ENCODE data around the gene KCNJ9.

KCNJ9 gene

DNA sequence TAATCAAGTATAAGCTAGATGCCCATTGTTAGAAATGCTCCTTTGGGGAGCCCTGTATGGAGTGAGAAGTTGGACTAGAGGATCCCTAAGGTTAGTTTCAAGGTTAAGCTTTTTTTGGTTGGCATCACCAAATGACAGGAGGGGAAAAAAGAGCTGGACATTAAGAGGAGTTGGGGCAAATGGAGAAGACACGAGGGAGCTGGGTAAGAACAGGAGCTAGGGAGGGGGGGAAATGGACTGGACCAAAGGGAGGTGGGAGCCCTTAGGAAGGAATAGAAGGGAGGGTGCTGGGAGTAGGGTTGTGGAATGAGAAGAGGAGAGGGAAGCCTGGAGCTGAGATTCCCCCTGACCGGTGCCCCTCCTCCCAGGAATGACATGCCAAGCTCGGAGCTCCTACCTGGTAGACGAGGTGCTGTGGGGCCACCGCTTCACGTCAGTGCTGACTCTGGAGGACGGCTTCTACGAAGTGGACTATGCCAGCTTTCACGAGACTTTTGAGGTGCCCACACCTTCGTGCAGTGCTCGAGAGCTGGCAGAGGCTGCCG lies 5.9 kb downstream of the KCNJ9 start:
- DNase-seq = no peak

DNA sequence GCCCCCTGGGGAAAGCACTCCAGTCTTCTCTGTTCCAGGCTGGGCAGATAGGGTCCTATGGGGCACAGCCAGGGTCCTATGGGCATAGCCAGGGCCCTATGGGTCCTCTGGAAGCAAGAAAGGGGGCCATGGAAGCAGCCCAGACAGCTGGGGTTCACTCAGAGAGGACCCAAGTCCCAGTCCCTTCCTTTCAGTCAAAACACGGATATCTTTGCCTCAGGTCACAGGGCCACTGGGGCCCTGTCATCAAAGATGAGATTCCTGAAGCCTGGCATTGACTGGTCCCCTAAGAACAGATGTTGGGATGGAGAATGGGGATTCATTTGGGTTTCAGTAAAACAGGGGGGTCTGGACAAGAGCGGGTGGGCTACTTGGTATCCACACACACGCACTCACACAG lies 8.5 kb downstream of the KCNJ9 start:
- no peak for DNase-seq

DNA sequence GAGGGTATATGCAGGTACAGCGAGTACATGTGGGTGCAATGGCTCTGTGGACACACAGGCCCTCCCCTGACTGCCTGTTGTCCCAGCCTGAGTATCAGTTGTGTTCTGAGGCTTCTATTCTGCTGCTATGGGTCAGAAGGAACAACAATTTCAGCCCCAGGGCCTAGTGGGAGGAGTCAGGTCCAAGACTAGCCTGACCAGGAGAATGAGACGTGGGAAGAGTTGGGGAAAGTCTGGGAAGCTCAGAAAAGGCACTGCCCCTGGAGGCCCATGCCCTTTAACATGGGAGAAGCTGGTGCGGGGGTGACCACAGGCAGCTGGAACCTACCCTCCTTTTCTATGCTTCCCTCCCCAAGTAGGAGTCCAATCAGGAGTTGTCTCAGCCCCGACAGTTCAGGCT lies 9.4 kb downstream of the KCNJ9 start:
- no peak for DNase-seq

DNA sequence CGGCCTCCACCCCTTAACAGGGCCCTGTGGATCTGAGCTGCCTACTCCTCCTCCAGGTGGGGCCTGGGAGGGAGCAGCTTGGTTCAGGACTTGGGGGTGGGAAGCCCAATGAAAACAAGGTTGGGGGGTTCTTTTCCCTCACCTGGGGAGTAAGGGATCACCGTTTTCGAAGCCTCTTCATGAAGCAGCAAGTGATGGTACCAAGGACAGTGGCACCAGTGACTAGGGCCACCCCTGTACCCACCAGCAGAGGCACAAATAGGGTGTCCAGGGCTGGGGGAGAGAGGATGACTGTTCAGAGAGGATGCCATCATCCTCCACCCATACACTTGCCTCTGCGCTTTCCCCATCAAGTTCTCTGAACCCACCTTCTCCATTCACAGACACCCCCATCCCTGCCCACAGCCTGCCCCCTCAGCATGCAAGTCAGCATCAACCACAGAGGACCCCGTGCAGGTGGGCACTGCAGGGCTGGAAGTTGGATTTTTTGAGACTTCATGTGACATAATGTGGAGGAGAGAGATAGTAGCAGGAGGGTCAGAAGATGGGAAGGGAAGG lies 10.4 kb downstream of the KCNJ9 start:
- no peak for DNase-seq

DNA sequence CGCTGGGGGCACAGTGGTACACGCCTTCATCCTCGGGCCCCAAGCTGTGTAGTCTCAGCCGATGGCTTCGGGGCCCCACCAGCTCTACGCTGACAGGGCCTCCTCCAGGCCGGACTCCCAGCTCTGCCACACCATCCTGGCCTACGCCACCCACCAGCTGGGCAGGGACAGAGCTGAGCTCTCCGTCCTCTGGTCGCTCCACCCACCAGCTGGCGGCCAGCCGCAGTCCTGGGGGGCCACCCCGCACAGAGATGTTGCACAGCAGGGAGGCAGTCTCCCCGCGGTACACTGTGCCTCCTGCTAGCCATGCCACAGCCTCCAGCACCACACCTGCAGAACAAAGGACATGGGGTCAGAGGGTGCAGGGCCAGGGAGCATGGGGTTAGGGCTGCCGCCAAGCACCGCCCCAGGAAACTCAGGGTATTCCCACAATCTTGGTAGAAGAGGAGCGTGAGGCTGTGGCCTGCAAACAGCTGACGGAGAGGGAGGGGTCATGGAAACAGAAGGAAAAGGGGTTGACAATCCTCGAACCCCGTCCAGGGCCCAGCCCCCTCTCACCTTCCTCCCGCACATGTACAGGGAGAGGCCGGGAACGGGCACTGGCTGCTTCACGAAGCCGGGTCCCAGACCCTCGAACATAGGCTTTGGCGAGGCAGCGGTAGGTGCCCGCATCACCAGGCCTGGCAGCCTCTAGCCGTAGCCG lies 11.2 kb downstream of the KCNJ9 start:
- peak in 30 of 56 donors; percentile 31 to 77 (median 58) for DNase-seq

DNA sequence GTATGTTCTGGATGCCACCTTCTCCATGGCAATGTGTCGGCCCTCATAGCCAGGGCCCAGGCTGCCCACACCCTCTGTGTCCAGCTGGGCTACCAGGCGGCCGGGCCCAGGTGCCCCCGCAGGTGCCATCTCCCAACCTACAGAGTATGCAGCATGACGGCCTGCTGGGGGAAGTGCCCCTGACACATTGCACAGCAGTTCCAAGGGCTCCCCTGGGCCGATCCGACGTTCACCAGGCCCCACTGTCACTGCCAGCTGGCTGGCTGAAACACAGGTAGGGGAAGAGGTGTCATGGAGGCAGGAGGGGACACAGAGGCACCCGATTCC lies 11.7 kb downstream of the KCNJ9 start:
- DNase-seq = no peak

DNA sequence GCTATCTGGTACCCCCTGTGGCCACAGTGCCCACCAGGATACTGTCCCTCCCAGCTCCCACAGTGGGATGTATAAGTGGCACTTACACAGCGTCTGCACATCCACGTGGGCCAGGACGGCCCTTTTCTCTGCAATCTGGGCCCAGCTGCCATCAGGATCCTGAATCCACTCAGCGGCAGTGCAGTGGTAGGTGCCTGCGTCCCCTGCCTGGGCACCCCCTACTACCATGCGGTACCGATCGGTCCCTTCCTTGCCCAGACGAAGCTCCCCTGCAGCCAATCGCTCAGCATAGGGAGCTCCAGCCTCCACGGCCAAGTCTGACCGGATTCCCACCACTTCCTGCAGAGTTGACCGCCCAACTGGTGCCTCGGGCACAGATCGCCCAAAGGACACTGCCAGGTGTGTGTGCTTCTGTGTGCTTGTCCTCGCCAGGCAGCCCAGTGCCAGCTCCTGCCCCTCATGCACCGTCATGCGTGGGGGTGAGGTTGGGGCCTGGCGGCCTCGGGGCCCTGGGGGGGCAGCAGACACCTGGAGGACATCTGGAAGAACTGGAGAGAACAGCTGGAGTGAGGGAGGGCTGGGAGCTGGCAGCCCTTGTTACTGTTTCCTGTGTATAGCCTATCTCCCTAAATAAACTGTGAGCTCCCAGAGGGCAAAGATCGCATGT lies 12.4 kb downstream of the KCNJ9 start:
- no peak for DNase-seq

DNA sequence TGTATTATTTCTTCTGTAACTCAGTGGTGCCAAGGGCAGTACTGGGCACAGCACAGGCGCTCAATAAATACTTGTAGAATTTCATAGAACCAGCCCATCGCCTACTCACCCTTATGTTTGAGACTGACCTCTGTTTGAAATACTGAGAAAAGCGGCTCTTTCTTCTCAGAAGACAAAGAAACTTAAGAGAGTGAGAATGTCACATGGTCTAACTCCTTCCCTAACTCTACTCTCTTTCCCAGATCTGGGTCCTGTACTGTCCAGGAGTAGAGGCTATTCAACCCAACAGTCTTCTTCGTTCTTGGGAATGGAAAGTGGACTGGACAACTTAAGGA lies 12.9 kb downstream of the KCNJ9 start:
- no peak for DNase-seq

DNA sequence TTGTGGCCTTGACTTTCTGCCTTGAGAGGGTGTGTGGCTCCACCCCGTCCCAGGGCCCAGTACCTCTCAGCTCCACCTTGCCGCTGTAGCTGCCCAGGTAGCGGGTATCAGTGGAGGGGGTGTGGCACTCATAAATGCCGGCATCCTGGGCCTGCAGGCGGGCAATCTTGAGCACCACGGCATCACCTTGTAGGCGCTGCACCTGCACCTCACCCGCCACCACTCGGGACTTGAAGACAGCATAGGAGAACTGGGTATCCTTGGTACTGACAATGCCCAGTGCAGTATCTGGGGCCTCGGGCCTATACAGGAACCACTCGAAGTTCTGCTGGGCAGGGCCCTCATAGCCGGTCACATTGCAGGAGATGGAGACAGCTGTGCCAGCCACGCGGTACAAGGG lies 13.5 kb downstream of the KCNJ9 start:
- DNase-seq = peak in 1 of 56 donors; percentile 19

DNA sequence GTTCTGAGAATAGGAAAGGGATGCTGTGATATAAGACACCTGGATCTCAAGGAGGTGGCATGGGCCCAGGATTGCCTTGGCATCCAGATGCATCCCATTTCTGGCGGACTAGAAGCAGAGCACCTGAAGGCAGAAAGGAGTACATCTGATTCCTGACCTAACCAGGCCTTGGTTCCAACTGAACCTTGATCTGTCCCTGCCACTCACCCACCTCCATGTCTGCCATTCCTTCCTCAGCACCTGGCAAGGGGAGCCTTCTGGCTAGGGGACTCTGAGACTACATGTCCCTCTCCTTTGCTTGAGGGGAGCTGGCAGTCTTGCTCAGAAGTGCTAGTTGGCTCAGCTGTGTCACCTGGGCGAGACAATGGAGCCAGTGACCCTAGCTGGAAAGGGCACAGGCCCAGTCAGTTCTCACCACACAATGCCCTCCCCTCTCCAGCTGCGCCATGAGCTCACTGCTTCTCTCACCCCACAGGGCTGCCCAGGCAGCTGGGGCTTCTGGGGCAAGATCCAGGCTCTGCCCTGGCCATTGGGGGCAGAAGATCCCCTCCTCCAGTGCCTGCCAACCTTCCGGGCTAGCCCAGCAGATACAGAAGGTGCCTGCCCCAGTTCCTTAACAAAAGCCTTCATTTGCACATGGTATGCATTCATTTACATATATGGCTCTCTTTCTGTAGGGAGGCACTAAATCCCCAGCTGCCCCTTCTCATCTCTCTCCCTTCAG lies 14.2 kb downstream of the KCNJ9 start:
- peak in 50 of 56 donors; percentile 25 to 94 (median 76) for DNase-seq

DNA sequence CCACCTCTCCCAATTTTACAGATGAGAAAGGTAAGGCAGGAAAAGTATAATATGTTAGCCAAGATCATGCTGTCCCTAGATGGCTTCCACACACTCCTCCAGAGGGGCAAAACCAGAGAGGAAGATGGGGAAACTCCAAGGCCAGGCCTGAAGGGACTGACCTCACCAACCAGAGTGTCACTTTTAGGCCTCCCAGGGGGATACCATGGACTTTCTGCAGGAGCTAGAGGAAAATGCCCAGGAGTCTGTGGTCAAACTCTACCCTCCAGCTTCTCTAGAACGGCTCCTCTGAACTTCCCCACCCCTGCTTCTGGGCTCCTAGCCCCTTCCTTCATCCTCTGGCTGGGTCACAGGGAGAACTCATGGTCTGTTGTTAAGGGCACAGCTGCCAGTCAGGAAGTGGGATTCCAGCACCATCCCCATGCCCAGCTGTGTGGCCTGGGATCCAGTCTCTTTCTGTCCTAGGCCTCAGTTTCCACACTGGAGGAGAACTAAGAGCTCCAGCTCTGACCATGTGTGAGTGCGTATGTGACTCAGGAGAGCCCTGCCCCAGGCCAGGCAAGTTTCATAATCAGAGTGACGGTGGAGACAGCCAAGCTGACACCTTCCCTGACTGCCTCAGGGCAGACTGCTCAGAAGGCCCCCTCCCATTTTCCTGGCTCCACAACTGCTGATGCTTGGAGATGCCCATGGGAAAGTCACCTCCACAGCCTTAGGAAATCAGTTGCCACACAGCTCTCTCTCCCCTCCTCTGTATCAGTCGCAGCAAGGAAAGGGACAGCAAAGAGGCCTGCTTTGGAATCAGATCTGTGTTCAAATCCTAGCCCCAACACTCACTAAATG lies 15.2 kb downstream of the KCNJ9 start:
- peak in 2 of 56 donors; percentile 30 to 42 for DNase-seq

DNA sequence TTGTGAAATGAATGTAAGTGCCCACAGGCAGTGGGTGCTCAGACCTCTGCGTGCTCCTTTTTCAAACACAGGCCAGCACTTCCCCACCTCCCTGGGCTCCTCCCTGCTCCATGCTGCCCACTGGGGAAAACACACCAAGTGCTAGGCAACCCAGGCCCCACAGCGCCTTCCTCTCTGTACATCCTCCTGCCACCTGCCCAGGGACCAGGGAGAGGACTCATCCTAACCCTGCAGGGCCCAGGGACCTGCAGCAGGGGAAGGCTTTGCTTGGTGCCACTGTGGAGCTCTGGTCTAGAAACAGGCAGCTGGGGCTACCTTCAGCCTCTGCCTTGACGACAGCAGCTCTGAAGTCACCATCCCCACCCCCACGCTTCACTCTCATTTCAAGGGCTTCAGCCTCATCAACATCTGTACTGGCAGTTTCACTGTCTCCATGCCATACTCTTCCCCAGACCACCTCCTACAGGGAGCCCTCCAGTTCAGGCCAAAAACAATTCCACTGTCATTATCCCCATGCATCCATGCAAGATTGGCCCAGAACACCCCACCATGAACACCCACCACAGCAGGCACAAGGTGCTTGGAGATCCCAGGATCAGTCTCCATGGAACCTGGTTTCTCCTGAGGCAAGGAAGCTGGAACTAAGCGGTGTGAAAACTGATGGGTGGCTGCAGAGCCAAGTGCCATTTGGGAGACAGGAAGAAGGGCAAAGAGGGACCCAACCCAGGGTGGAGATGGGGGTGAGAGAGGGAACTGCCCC lies 16.0 kb downstream of the KCNJ9 start:
- peak in 13 of 56 donors; percentile 24 to 64 (median 42) for DNase-seq

DNA sequence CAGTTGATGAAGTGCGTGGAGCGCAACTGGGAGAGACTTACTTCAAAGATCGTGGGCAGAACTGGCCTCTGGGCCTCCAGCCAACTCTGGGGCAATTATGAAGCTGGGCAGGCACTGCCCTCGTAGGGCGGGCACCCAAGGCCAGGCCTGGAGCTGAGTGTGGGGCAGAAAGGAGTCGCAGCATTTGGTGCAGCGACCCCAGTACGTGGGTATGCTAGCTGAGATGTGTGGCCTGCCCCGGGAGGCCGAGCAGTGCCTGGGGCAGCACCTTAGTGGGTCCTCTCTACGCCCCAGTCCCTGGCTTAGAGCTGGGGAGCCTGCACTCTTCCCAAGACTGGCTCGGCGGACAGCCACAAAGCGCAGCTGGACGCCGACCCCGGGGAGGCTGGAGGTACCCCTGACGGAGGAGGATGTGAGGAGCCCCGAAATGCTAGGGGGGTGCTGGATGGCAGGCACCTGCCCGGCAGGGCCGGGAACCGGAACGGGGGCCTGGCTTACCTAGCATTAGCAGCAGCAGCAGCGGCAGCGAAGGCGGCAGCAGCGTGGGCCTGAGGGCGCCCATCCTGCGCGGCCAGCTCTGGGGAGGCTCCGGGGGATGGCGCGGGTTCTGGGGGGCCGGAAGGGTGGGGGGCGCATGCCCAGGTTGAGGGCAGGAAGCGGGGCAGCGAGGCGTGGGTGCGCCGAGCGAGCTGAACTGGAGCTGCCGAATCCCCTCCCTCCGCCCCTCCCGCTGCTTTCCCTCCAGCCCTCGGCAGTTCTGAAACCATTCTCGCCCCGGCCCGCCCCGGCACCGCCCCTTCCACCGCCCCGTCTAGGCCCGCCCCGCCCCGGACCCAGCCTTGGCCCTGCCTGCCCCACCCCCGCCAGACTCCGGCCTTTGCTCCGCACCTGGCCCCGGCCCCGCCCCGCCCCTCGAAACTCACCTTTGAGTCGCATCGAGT lies 16.8 kb downstream of the KCNJ9 start, which contains the start of gene IGSF8:
IGSF8 (minus strand) TSS at position 709 of the 941 bp plus-strand sequence; CDS start at position 562, 147 bp downstream.
- peak in 55 of 56 donors; percentile 49 to 97 (median 91) for DNase-seq

DNA sequence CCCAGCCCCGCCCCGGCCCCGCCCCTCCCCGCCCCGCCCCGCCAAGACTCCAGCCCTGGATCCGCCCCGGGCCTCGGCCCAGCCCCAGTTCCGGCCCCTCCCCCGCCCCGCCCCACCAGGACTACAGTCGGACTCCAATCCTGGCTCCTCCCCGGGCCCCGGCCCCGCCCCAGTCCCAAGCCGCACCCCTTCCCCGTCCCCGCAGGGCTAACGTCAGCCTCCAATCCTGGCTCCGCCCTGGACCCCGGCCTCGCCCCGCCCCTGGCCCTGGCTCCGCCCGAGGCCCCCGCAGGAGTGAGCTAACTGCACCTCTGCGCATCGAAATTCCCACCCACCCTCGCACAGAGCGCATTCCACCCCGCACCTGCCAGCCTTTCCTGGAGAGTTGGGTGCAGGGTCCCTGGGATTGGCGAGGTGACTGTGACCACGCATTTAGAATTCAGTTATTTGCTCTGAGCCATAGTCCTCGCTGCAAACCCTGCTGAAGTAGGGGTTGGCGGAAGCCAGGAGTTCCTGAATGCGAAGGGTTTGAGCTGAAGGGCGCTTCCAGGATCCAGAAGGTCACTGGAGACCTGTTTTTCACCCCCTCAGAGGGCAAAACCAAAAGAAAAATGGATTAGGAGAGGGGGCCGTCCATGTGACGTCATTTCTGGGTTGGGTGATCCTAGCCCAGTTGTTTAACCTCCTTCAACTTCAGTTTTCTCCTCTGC lies 17.7 kb downstream of the KCNJ9 start:
- DNase-seq = peak; percentile 51 to 100 (median 97)

DNA sequence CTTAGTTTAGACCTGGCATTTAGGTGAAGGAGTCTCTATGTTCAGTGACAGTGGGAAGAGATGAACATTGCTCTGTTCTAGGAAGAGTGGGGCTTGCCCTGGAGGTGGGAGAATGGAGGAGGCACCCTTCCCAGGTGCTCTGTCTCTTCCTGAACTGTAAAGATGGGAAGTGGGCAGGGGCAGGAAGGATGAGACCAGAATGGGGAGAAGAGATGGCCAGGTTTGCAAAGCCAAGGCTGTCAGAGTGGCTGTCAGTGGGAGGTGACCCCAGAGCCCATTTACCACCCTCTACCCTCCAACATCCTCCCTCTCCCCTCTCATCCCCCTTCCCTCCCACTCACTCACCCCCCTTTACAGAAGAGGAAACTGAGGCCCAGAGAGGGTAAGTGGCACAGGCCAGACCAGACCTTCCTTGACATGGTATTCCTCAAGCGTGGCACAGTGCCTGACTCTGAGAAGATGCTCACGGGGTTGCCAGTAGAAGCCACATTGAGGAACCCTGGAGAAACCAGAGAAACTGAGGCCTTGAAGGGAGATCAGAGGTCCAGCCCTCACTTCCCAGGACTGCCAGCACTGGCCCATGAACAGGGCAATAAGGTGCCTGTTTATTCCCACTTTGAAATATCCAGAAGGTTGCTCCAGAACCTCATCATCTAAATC lies 18.5 kb downstream of the KCNJ9 start:
- no peak for DNase-seq

DNA sequence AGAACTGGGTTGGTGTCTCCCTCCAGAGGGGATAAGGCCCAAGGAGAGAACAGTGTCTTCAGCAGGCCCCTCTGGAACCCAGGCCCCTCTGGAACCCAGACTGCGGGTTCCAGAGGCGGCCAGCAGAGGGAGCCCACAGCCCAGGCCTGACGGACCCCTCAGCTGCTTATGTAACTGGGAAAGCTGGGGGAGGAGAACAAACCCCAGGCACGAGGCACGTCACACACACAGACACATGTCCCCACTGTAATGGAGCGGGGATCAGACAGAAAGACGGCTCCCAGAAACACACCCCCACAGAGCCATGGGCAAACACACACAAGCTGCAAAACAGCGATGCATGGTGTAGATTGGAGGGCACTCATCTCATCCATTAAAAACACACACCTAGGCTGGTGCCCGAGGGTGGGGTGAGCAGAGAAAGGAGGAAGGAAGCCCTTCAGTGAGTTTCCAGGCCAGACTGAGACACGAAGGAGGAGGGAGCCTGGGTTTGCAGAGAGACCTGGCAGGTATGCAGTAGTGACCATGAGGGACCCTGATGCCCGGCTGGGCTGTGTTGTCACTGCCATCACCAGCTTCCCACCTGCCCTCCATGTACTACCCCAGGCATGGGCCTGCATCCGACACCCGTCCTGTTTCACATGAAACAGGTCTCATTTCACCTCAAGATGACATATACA lies 19.8 kb downstream of the KCNJ9 start:
- peak; percentile 29 to 96 (median 84) for DNase-seq

Measured in amygdala (tissue), 56 donors.